IMR-90 (cell line): Measurements from ENCODE around the gene ZBTB4. TPM values are rescaled to one million over a fixed set of nuclear protein-coding genes. Genes with fewer than 3 reads are reported as not detected.

Experiments
- ATAC-seq: fragments of 200-7000 bp; cut with Tn5 transposase; 2 replicates; pipeline ENCODE4 v1.9.1; 2020; ENCODE audit warnings: low read depth, mild to moderate bottlenecking, moderate library complexity
- BruUV-seq: library from RNA; stranded (reverse); fragments of 400-500 nt; replicated peaks from 2 replicates; lab custom pipeline; 2021; lab: Mats Ljungman, UMichigan
- CTCF ChIA-PET: fragments of 300-600 bp; formaldehyde crosslinking; extraction: SDS; loops from one replicate; lab custom pipeline; 2021; ENCODE audit warnings: antibody characterized with exemption; lab: Yijun Ruan, JAX
- POLR2A ChIA-PET: fragments of 300-600 bp; sonication (Branson Sonifier 250); formaldehyde crosslinking; loops from one replicate; lab custom pipeline; 2022; ENCODE audit warnings: antibody characterized with exemption; ENCODE audit not compliant: unreplicated experiment; lab: Charles Lee
- DNase-seq: peaks from one replicate; pipeline ENCODE4 v3.0.0; 2013
- H2AFZ ChIP-seq: replicated peaks from 2 replicates; pipeline ENCODE3; 2013; ENCODE audit warnings: low read length, mild to moderate bottlenecking; ENCODE audit not compliant: poor library complexity
- H2AK5ac ChIP-seq: 2 replicates; pipeline ENCODE4 v1.6.1; 2013; ENCODE audit warnings: low read depth, low read length, inconsistent platforms
- H2AK9ac ChIP-seq: replicated peaks from 2 replicates; pipeline ENCODE3; 2013; ENCODE audit warnings: mild to moderate bottlenecking, low read depth, low read length, moderate library complexity; ENCODE audit not compliant: poor library complexity
- H2BK120ac ChIP-seq: 2 replicates; pipeline ENCODE4 v1.6.1; 2013; ENCODE audit warnings: low read depth, low read length, inconsistent platforms
- H2BK15ac ChIP-seq: 3 replicates; pipeline ENCODE4 v1.6.1; 2013; ENCODE audit warnings: low read depth, low read length, inconsistent platforms
- H2BK20ac ChIP-seq: 2 replicates; pipeline ENCODE4 v1.6.1; 2013; ENCODE audit warnings: low read depth, mild to moderate bottlenecking, inconsistent platforms, low read length, moderate library complexity
- H2BK5ac ChIP-seq: 2 replicates; pipeline ENCODE4 v1.6.1; 2013; ENCODE audit warnings: mild to moderate bottlenecking, low read depth, low read length, inconsistent platforms; ENCODE audit not compliant: poor library complexity, severe bottlenecking
- H3K14ac ChIP-seq: replicated peaks from 2 replicates; pipeline ENCODE4 v1.6.1; 2013; ENCODE audit warnings: low read depth, low read length, inconsistent platforms
- H3K18ac ChIP-seq: 2 replicates; pipeline ENCODE4 v1.6.1; 2013; ENCODE audit warnings: low read depth, low read length, control low read depth
- H3K23ac ChIP-seq: 2 replicates; pipeline ENCODE4 v1.6.1; 2013; ENCODE audit warnings: low read depth, low read length, inconsistent platforms
- H3K27ac ChIP-seq: 2 replicates; pipeline ENCODE4 v1.5.1; 2013; ENCODE audit warnings: mild to moderate bottlenecking, control low read depth, low read length; ENCODE audit not compliant: insufficient read depth
- H3K27me3 ChIP-seq: 2 replicates; pipeline ENCODE4 v1.6.1; 2013; ENCODE audit warnings: low read length; ENCODE audit not compliant: control insufficient read depth, insufficient read depth
- H3K36me3 ChIP-seq: 2 replicates; pipeline ENCODE4 v1.6.1; 2013; ENCODE audit warnings: low read length, mixed read lengths; ENCODE audit not compliant: control insufficient read depth, insufficient read depth
- H3K4ac ChIP-seq: 2 replicates; pipeline ENCODE4 v1.6.1; 2013; ENCODE audit warnings: low read depth, low read length, inconsistent platforms
- H3K4me1 ChIP-seq: 2 replicates; pipeline ENCODE4 v1.6.1; 2013; ENCODE audit warnings: low read length, mixed read lengths; ENCODE audit not compliant: control insufficient read depth, insufficient read depth
- H3K4me2 ChIP-seq: 2 replicates; pipeline ENCODE4 v1.6.1; 2013; ENCODE audit warnings: low read depth, mild to moderate bottlenecking, control low read depth, low read length, moderate library complexity
- H3K4me3 ChIP-seq: 2 replicates; pipeline ENCODE4 v1.5.1; 2013; ENCODE audit warnings: low read depth, mild to moderate bottlenecking, control low read depth, low read length, moderate library complexity; ENCODE audit not compliant: insufficient read depth
- H3K56ac ChIP-seq: 2 replicates; pipeline ENCODE4 v1.6.1; 2013; ENCODE audit warnings: low read length, inconsistent platforms; ENCODE audit not compliant: insufficient read depth; ENCODE audit errors: extremely low read depth
- H3K79me1 ChIP-seq, 2 experiments: 2 replicates each; pipeline ENCODE4 v1.6.1; 2013; ENCODE audit warnings: low read length in 2 of 2, inconsistent platforms in 1 of 2, low read depth in 1 of 2
- H3K9ac ChIP-seq: 2 replicates; pipeline ENCODE4 v1.6.1; 2013; ENCODE audit warnings: low read depth, low read length, control low read depth
- H3K9me1 ChIP-seq: 2 replicates; pipeline ENCODE4 v1.6.1; 2013; ENCODE audit warnings: low read length, inconsistent platforms; ENCODE audit not compliant: insufficient read depth
- H3K9me3 ChIP-seq: 2 replicates; pipeline ENCODE4 v1.6.1; 2013; ENCODE audit warnings: low read length; ENCODE audit not compliant: control insufficient read depth, insufficient read depth
- H4K20me1 ChIP-seq: 2 replicates; pipeline ENCODE4 v1.6.1; 2013; ENCODE audit warnings: low read length, inconsistent platforms; ENCODE audit not compliant: insufficient read depth
- H4K5ac ChIP-seq: 2 replicates; pipeline ENCODE4 v1.6.1; 2013; ENCODE audit warnings: mild to moderate bottlenecking, low read depth, low read length, control low read depth
- H4K8ac ChIP-seq, 2 experiments: 2 replicates each; pipeline ENCODE4 v1.6.1; 2013; ENCODE audit warnings: low read depth in 2 of 2, low read length in 2 of 2, control low read depth in 1 of 2, inconsistent platforms in 1 of 2
- H4K91ac ChIP-seq: 2 replicates; pipeline ENCODE4 v1.6.1; 2013; ENCODE audit warnings: low read depth, low read length, inconsistent platforms; ENCODE audit not compliant: insufficient read depth
- BHLHE40 ChIP-seq: fragments of 150-350 bp; IDR thresholded peaks from 2 replicates; pipeline ENCODE4 v1.6.1; 2016; ENCODE audit warnings: mild to moderate bottlenecking, low read depth, low read length
- CHD1 ChIP-seq: IDR thresholded peaks from 2 replicates; pipeline ENCODE4 v1.6.1; 2012; ENCODE audit warnings: low read depth, low read length, improper control_type of control experiment
- FOS ChIP-seq: fragments of 150-350 bp; IDR thresholded peaks from 2 replicates; pipeline ENCODE4 v1.6.1; 2016; ENCODE audit warnings: low read depth, low read length
- MAFK ChIP-seq: IDR thresholded peaks from 2 replicates; pipeline ENCODE4 v1.6.1; 2012; ENCODE audit warnings: low read depth, low read length, improper control_type of control experiment
- MXI1 ChIP-seq: IDR thresholded peaks from 2 replicates; pipeline ENCODE4 v1.6.1; 2012; ENCODE audit warnings: low read depth, mild to moderate bottlenecking, low read length, moderate library complexity, borderline replicate concordance
- NFE2L2 ChIP-seq: fragments of 150-350 bp; IDR thresholded peaks from 2 replicates; pipeline ENCODE4 v1.6.1; 2016; ENCODE audit warnings: low read depth, mild to moderate bottlenecking, low read length
- SMC3 ChIP-seq: fragments of 150-350 bp; IDR thresholded peaks from 2 replicates; pipeline ENCODE4 v1.6.1; 2016; ENCODE audit warnings: low read depth, mild to moderate bottlenecking, antibody characterized with exemption, low read length, moderate library complexity
- WGBS, 2 experiments: methylation state at CpG; one replicate each; pipeline versions ENCODE4 v1.1.5 to v1.1.7; 2013; ENCODE audit warnings: missing lambda C conversion rate in 2 of 2; ENCODE audit not compliant: insufficient read length in 1 of 2; ENCODE audit errors: extremely low coverage in 2 of 2; 5-methylcytosine and 5-hydroxymethylcytosine counted together
- dilution Hi-C: fragments of 300-500 bp; cut with HindIII; formaldehyde crosslinking; loops from one replicate; pipeline ENCODE4 v1.14.3; 2018; ENCODE audit warnings: low sequenced_read_pairs; ENCODE audit not compliant: unreplicated experiment
- in situ Hi-C: fragments of 300-500 bp; cut with MboI; formaldehyde crosslinking; loops from 3 replicates; pipeline ENCODE4 v1.14.3; 2019; ENCODE audit warnings: low sequenced_read_pairs, inconsistent platforms, mixed read lengths
- intact Hi-C: fragments of 100-400 bp; cut with micrococcal nuclease; formaldehyde crosslinking; loops from 2 replicates; pipeline ENCODE4 v1.10.0; 2022
- polyA plus RNA-seq, 3 experiments: library from polyadenylated mRNA; depleted of rRNA; stranded (reverse); fragments of >200 nt; gene quantifications; 2 replicates each; pipeline ENCODE4 v1.2.3, GENCODE V29; 2012; ENCODE audit warnings: low replicate concordance in 1 of 3
- total RNA-seq: library from RNA; depleted of rRNA; stranded (reverse); fragments of >200 nt; gene quantifications from 2 replicates; pipeline ENCODE4 v1.2.3, GENCODE V29; 2012
- TF ChIP-seq, protein P1 (sequence below): fragments of 150-350 bp; IDR thresholded peaks from 2 replicates; pipeline ENCODE4 v1.6.1; 2017; ENCODE audit warnings: mild to moderate bottlenecking, antibody characterized with exemption, low read length, low read depth

ZBTB4 gene
- total and polyA plus RNA-seq, 2 of the 4 experiments (the other 2 are of a cell fraction): 6.3 to 20.3 TPM

DNA sequence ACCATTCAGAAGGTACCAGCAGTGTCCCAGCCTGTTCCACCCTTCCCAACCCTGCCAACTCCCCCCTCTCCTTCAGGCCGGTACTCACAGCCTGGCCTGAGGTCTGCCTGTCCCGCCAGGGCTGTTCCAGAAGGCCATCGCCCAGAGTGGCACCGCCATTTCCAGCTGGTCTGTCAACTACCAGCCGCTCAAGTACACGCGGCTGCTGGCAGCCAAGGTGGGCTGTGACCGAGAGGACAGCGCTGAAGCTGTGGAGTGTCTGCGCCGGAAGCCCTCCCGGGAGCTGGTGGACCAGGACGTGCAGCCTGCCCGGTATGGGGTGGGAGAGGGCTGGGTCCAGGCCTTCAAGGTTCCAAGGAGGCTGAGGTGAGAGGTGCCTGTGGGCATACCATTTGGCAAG is 64.6 kb downstream of the ZBTB4 start:
- H3K4me1 ChIP-seq: peaks cover 4% of the 10 kb centered on the region; the same call in 1 of the 2 replicates
- no peak overlapping the region for H3K9ac ChIP-seq
- no peak overlapping the region for H2BK120ac ChIP-seq
- no peak overlapping the region for H2AK5ac ChIP-seq
- H3K56ac ChIP-seq: no peak overlapping the region
- no peaks in the 10 kb centered on the region; a peak in 1 of 4 replicates for H3K79me1 ChIP-seq
- ChIA-PET CTCF (no interaction called here), POLR2A (no interaction called here)
- no peak overlapping the region for H2AFZ ChIP-seq
- peaks cover 4% of the 10 kb centered on the region; the same call in 1 of the 2 replicates for H3K9me1 ChIP-seq
- peaks cover 7% of the 10 kb centered on the region; the same call in 1 of the 2 replicates for H4K20me1 ChIP-seq
- H2BK15ac ChIP-seq: no peak overlapping the region
- TF ChIP-seq FOS (no peak), BHLHE40 (no peak), SMC3 (no peak), CHD1 (no peak), MXI1 (no peak), NFE2L2 (no peak), MAFK (no peak)
- TF ChIP-seq, protein P1, sequence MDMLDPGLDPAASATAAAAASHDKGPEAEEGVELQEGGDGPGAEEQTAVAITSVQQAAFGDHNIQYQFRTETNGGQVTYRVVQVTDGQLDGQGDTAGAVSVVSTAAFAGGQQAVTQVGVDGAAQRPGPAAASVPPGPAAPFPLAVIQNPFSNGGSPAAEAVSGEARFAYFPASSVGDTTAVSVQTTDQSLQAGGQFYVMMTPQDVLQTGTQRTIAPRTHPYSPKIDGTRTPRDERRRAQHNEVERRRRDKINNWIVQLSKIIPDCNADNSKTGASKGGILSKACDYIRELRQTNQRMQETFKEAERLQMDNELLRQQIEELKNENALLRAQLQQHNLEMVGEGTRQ: no peak
- no peak overlapping the region for H3K18ac ChIP-seq
- no peak overlapping the region for H2AK9ac ChIP-seq
- no peak overlapping the region for H3K23ac ChIP-seq
- 86% methylated on average over 5 of the region's 14 CpGs; no CpG with 5 or more reads in 1 of the 2 experiments for WGBS, 2 experiments
- no peak overlapping the region for H3K4ac ChIP-seq
- no peaks in the 10 kb centered on the region for H3K27me3 ChIP-seq
- no peak overlapping the region for H4K91ac ChIP-seq
- H4K5ac ChIP-seq: no peak overlapping the region
- no peak overlapping the region for H3K27ac ChIP-seq
- in situ Hi-C loops: no loop called here
- no TSS peak for BruUV-seq
- no peaks in the 10 kb centered on the region for H3K9me3 ChIP-seq
- H3K4me2 ChIP-seq: no peak overlapping the region
- peaks cover 39% of the 10 kb centered on the region for H3K36me3 ChIP-seq
- dilution Hi-C loops: no loop called here
- intact Hi-C loops: no loop called here
- DNase-seq: no peak
- H2BK5ac ChIP-seq: no peak overlapping the region
- ATAC-seq: no peak
- H3K14ac ChIP-seq: no peak overlapping the region
- no peak overlapping the region for H3K4me3 ChIP-seq
- H2BK20ac ChIP-seq: no peak overlapping the region
- no peak overlapping the region for H4K8ac ChIP-seq
